ENCODE measurements around the gene ACACA.

The ACACA gene

DNA sequence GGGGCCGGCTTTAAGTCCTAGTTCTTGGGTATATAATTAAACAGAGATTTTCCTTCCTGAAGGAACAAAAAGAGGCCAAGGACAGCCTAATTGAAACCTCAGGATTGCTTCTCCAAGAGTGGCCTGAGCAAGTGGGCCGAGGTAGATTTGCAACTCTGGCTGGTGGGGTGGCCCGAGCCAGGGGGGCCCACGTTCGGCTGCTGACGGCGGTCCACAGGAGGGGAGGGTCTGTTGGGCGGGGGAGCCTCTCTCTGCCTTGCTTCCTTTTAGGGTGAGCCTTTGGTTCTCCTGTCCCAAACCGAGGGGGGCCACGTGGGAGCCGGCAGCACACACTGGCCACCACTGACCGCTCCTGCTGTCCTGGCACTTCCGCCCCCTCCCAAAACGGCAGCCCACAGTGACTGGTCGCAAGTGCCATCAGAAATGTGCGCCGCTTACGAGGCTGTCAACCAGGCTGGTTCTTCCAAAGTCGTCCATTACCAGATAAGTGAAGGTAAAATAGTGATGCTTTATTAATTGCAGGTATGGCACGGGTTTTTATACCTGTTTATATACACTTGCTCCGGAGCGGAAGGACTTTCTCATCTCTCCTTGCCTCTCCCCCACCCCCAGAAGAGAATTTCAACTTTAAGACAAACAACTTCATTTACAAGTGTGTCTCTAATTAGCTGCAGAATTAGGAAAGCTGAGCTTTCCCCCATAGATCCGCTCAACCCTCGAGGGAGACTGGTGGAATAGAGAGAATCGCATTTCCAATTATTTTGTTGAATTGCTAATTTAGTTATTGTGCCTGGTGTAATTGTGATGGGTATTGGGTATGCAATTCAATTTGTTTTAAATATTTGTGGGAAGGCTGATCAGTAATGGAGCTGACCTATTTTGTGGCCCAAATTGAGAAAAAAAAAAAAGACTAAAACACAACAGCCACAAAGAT, 340.0 kb downstream of the ACACA start:
- DNase-seq (ENCODE audit: low read depth): no peak

DNA sequence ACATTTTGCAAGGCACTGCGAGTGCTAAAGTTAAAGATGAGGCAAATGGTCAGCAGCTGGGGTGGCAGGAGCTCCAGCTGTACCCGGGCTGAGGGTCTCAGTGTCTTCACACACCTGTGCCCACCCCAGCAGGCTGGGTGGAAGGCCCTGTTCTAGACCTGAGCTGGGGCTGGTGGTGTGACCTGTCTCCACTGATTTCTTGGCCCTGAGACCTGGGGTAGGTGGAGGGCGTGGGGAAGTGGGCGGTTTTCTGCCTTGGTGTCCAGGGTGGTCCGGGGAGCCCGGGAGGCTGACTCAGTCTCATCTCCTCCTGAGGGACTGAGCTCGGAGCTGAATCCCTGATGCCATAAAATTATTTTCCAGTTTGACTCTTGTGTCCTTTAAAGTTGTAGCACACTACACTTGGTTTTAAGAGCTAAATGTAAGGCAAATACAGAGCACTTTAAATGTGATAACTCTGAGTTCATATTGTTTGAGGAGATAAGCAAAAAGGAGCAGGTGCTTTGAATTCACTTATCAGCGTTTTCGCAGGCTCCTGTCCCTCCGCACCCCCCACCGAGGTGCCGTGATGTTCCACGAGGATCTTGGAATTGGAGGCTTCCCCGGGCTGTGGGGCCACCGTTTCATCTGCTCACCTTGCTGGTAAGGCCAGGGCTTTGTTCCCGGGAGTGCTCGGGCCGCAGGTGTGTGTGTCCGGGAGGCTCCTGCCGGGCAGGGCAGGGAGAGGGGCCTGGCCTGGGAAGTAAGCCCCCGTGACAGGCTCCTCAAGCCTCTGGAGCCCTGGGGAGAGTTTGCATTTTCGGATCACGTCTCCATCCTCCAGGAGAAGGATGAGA, 340.9 kb downstream of the ACACA start:
- DNase-seq (ENCODE audit: low read depth): no peak

DNA sequence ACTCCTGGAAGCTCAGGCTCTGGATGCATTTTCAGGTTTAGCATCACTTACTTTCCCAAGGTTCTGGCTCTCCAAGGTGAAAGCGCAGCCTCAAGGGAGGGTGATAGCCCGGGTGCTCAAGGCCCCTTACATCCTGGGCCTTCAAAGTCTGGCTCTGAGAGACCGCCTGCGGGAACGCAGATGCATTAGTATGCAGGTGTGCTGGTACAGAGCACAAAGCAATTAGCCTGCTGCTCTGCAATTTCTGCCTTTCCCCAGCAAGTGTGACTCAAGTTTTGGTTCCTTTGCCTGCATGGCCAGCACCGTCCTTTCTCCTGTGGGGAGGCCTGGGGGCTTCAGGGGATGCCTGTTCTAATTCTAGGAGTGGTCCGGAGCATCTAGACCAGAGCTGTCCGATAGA, 341.7 kb downstream of the ACACA start:
- DNase-seq (ENCODE audit: low read depth): no peak

DNA sequence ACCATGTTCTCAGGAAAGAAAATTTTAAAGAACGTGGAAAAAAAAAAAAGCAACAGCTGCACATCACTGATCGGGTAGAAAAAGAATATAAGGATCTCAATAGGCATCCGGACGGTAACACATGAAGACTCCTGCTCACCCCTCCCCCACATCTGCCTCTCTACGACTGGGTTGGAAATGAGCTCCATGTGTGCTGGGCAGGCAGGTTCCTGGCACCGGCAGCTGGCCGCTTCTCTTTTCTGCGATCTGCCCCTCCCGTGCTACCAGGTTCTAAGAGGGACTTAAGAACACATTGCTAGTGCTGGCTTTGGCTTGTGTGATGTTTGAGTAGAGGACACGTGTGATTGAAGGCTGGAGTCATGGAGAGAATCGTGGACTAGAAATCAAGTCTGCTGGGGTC, 342.4 kb downstream of the ACACA start:
- DNase-seq (ENCODE audit: low read depth): no peak

DNA sequence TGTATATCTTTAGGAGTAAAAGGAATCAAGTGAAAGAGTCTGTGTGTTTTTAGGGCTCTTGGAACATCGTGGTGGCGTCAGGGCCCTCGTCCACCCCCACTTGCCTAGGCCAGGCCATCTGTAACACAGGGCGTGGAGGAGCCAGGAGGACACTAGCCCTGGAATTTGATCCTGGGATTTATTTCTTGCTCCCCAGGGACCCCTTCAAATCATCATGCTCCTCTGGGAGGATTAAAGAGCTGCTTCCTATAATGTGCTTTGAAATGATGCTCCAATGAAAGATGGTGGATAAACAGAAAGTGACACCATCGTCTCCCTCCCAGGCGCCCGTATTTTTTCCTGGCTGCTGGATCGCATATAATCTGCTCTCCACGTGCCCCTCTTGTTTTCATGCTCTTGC, 344.6 kb downstream of the ACACA start:
- DNase-seq (ENCODE audit: low read depth): no peak

DNA sequence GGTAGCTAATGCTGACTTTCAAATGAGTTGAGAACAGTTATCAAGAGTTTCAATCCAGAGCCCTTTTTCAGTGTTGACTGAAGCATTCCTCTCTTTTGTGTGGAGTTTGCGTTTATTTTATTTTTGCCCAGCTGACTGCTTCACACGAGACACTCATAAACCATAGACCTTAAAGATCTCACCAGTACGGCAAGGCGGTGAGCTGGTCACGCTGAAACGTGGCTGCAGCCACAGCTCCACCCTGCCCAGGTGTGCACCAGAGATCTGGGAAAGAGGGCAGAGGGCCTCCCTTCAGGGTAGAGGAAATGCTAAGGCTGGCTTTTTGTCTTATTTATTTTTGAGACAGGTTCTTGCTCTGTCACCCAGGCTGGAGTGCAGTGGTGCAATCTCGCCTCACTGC, 345.7 kb downstream of the ACACA start:
- DNase-seq (ENCODE audit: low read depth): no peak

DNA sequence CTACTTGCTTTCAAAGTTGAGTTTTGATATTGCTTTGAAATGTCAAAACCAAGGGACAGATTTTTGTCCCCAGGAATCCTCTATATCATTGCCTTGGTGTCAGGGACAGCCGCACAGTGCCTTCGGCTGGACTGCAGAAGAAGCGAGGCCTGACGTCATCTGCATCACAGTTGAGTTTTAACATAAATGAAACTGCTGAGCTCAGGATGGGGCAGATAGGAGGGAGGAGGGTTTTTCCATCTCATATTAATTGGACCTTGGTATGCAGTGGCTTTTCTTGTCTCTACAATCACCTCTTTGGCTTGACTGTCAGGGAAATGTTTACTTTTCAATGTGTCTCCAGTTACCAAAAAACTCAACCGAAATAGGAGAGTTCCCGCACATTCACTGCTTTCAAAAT, 346.5 kb downstream of the ACACA start:
- no peak for DNase-seq (ENCODE audit: low read depth)

DNA sequence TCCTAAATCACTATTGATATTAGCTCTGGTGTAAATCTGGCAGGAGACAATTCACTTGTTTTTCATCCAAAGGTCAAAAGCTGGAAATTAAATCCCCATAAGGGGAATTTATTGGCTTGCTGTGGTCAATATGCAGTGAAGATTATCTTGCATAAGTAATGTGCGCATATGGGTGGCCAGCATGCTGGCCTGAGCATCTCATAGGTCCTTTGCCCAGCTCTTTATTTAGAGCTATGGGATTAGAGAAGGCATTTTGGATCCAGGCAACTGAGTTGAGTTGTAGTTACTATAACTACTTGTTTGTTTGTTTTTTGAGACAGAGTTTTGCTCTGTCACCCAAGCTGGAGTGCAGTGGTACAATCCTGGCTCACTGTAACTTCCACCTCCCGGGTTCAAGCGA, 347.1 kb downstream of the ACACA start:
- no peak for DNase-seq (ENCODE audit: low read depth)

DNA sequence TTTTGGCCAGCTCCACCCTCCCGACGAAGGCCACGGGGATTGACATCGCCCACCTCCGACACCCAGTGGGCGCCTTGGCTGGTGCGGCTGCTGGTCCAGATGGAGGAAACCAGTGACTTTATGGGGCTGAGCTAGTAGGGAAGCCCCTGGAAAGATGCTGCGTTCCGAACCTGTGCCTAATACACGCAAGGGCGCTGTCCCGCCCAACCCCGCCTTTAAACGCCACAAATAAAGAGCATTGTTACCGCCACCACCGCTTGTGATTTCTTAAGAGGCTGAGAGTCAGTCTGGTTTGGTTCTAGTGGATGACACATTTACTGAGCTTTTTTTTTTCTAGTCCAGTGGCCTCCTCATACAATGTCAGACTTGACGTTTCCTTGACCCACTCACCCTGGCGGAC, 350.0 kb downstream of the ACACA start:
- no peak for DNase-seq (ENCODE audit: low read depth)

DNA sequence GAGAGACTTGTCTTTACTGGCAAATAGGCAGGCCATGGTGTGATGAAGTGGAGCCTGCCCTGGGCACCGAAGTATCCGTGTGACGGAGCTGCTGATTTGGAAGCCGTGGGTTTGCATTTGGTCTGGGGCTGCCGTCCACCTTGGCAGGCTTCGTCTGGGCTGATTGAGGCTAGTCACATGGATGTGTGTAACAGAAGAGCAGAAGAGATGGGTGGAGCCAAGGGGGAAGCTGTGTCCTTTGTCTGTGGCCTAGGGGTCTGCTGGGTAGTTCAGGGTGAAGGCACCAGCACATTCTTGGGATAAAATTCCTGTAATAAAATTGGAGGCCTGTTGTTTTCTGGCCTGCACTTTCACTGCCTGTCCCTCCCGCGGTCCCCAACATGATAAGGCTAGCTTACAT, 351.7 kb downstream of the ACACA start:
- no peak for DNase-seq (ENCODE audit: low read depth)

DNA sequence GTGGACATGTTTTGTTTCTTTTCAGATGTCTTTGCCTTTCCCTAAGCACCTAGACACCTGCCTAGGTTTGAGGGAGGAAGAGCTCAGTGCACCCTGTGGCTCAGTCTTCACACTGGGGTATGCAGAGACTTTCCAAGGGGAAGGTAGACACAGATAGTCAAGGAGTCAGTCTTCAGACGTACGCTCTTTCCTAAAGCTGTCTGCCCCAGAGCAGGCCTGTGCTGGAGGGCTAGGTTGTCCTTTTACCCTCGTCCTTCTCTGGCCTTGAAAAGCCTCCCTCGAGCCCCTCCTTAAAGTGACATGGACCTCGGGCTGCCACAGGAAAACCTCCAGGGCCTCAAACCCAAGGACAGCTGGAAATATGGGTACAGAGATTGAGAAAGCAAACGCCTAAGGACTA, 354.2 kb downstream of the ACACA start:
- no peak for DNase-seq (ENCODE audit: low read depth)

DNA sequence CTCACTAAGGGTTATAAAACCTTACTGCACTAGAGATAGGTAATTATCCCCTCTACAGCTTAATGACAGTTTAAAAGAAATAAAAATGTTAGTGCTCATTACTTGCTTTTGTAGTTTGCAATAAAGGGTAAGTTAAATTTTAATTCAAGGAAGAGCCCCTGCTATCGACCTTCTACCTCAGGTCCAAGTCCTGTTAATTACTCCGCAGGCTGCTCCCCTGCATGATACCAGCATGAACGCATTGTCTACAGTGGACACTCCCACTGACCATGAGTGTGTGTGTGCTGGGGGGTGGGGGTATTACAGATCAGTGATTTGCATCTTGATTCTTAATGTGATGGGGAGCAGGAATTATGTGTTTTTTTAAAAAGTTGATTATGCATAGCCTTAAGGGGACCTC, 354.8 kb downstream of the ACACA start:
- no peak for DNase-seq (ENCODE audit: low read depth)

DNA sequence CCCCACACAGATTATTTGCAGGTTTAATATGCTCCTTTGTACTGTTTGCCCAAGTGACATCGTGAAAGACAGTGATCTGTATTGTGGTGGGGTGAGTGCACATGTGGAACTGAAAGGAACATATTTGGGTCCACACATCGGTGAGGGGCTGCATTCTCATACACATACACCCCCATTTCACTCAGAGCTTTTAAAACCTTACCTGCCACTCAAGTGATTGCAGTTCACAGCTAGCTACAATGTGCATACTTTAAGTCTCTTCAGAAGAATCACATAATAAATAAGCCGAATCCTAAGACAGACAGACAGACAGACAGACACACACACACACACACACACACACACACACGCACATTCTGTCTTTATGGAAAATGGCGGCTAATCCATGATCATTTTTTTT, 355.3 kb downstream of the ACACA start:
- no peak for DNase-seq (ENCODE audit: low read depth)

DNA sequence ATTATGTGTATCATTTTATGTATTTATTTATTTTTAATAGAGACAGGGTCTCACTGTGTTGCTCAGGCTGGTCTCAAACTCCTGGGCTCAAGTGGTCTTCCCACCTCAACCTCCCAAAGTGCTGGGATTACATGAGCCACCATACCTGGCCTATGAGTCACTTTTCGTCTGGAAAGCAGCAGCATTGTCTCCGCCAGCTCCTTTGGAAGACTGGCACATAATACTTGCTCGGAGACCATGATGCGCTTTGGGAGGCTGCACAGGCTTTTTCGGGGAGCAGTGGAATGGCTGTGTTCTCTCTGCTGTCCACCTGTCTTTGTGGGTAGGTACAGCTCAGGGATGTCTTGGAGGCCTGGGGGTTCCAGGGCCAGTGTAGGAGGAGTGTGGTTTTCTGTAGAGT, 355.7 kb downstream of the ACACA start:
- no peak for DNase-seq (ENCODE audit: low read depth)

DNA sequence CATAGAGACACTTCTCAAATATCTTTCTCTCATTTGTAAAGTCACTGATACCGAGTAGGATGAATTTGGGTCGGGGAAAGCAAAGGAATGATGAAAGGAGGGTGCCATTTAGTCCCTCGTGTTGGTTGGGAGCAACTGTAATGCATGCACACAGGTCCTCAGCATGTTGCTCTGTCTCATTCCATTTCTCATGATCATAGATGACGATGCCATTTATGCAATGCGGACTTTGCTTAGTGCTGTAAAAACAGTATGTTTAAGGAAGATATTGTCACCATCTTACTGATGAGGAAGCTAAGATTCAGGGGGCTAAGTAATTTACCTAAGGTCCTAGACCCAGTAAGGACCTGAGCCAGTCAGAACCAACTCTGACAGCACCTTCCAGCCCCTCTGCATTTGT, 357.8 kb downstream of the ACACA start:
- DNase-seq (ENCODE audit: low read depth): no peak

DNA sequence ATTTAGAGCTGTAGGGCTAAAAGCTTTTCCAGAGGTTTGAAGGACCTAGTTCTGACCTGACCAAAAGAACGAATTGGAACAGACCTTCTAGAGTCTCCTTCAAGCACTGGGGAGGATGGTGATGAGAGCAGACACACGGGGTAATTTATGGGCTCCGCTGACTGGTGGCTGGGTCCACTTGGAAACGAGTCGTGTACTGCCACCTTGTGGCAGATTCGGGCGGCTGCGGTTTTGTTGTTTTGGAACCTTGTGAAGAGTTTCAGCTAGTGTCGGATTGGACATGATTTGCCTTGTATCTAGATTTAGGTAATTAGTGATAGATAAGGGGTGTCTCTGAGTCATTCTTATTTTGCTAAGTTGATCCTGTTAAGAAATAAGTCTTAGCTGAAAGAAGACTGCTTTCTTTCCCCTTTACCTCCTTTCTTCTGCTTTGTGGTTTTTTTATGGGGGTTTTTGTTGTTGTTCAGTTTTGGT, 359.0 kb downstream of the ACACA start:
- peak; percentile 47 for DNase-seq (ENCODE audit: low read depth)

DNA sequence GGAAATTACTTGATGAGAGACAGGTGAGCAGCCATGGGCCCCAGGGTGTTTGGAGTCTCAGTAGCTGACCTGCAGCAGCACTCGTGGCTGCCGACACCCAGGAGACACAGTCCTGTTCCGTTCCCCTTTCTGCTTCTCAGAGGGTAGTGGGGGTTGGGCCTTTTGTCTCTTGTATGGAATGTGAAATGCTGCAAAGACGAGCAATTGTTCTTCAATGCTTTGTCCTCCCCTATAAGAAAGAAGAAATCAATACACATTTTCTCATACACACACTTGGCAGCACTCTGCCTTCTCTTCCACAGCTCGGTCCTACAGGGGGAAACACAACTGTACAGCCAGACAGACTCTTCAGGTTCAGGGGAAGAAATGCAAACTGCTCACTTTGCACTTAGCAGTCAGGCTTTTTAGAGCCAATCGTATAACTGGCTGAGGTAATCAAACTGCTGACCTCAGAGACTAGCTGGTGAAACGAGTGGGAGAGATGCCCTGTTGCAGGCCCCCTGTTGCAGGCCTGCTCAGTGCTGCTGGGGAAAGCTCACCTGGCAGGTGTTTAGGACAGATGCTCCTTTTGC, 361.2 kb downstream of the ACACA start:
- DNase-seq (ENCODE audit: low read depth): no peak

DNA sequence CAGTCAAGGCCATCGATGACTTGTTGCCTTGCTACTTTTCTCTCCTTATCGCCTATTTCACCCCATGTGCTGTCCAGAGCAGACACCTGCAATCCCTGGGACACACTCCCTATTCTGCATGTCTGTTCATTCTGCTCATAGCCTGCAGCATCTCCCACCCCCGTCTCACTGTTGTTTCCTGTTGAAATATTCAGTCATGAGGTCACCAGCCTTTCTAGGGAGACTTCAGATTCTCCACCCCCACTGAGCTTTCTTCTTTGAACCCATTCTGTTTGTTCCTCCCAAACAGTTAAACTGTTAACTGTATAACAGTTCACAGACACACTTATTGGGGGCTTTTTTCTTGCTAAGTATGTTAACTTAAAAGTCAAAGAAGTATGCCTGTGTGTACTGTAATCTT, 363.4 kb downstream of the ACACA start:
- DNase-seq (ENCODE audit: low read depth): no peak

DNA sequence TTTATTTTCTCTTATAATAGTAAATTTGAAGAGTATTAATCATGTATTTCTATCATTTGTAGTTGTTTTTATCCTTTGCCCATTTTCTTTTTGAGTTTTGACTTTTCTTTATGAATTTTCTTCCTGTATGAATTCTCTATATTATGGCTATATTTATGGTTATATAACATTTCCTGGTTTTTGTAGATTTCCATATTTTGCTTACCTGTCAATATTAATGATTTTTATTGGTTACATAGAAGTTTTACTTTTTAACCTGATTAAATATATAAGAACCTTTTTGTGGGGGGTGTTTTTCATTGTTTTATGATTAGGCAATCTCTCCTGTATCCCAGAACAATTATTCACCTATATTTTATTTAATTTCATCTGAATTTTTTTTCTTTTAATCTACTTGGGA, 364.7 kb downstream of the ACACA start:
- DNase-seq (ENCODE audit: low read depth): no peak

DNA sequence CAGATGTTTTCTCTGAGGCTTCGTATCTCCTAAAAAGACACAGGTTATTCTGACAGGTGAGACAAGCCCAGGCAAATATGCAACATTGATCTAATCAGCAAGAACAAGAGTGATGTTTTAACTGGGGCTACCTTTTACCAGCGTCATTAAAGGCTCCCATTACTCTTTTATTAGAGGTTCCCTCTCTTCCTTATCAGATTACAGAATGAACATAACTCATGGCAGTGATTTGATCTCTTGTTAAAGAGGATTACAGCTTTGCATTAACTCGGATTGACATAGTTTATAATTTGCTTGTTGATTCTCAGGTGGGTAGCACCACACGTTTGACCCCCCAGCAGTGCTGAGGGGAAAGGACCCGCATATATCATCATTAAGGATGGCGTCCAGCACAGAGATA, 367.4 kb downstream of the ACACA start:
- DNase-seq (ENCODE audit: low read depth): no peak

DNA sequence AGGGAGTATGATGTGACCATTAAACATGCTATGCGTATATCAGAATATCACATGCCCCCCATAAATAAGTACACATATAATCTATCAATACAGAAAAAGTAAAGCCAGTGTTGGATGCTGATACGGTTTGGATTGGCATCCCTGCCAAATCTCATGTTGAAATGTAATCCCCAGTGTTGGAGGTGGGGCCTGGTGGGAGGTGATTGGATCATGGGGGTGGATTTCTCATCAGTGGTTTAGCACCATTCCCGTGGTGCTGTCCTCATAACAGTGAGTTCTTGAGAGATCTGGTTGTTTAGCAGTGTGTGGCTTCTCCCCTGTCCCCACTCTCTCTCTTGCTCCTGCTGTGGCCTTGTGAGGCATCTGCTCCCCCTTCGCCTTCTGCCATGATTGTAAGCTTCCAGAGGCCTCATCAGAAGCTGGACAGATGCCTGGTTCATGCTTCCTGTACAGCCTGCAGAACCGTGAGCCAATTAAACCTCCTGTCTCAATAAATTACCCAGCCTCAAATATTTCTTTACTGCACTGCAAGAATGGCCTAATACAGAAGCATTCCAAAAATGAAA, 369.0 kb downstream of the ACACA start:
- no peak for DNase-seq (ENCODE audit: low read depth)

Data from T-helper 22 cell (primary cell).